Panc1 (cell line): ENCODE data around the gene JMJD4. TPM values are rescaled to one million over a fixed set of nuclear protein-coding genes. Genes with fewer than 3 reads are reported as not detected.

Experiments used
- ATAC-seq: fragments of 200-7000 bp; cut with Tn5 transposase; 2 replicates; pipeline ENCODE4 v1.9.1; 2020; ENCODE audit warnings: mild to moderate bottlenecking, moderate library complexity
- BruUV-seq: library from RNA; stranded (reverse); fragments of 400-500 nt; replicated peaks from 2 replicates; lab custom pipeline; 2021; lab: Mats Ljungman, UMichigan
- CTCF ChIA-PET: fragments of 300-600 bp; sonication (Branson Sonifier 250); formaldehyde crosslinking; loops from one replicate; lab custom pipeline; 2022; ENCODE audit warnings: antibody characterized with exemption; lab: Charles Lee
- POLR2A ChIA-PET: fragments of 300-600 bp; sonication (Branson Sonifier 250); formaldehyde crosslinking; loops from one replicate; lab custom pipeline; 2022; ENCODE audit warnings: antibody characterized with exemption; lab: Charles Lee
- DNase-seq: peaks from one replicate; pipeline ENCODE4 v3.0.0-alpha.2; 2010; ENCODE audit warnings: low read depth, low spot score
- H3K27ac ChIP-seq: 2 replicates; pipeline ENCODE4 v1.5.1; 2011; ENCODE audit warnings: mild to moderate bottlenecking, low read length, inconsistent platforms
- H3K27me3 ChIP-seq: fragments of 200-500 bp; sonication (Bioruptor generic); 2 replicates; pipeline ENCODE4 v1.6.0; 2014; ENCODE audit warnings: low read length, inconsistent platforms; ENCODE audit not compliant: control insufficient read depth, insufficient read depth
- H3K36me3 ChIP-seq: fragments of 200-500 bp; sonication (Bioruptor generic); 2 replicates; pipeline ENCODE4 v1.5.1; 2014; ENCODE audit warnings: inconsistent platforms, mild to moderate bottlenecking, low read length, moderate library complexity; ENCODE audit not compliant: control insufficient read depth, insufficient read depth
- H3K4me1 ChIP-seq: 2 replicates; pipeline ENCODE4 v1.5.1; 2011; ENCODE audit warnings: inconsistent platforms, mild to moderate bottlenecking, low read length, moderate library complexity; ENCODE audit not compliant: control insufficient read depth, insufficient read depth
- H3K4me3 ChIP-seq, 2 experiments: 2 replicates each; pipeline ENCODE4 v1.5.1; 2011 to 2012; ENCODE audit warnings: low read depth in 2 of 2, low read length in 2 of 2, mild to moderate bottlenecking in 2 of 2, inconsistent platforms in 1 of 2, moderate library complexity in 1 of 2
- H3K9me3 ChIP-seq: fragments of 200-500 bp; sonication (Bioruptor generic); 2 replicates; pipeline ENCODE4 v1.5.1; 2014; ENCODE audit warnings: low read depth, mild to moderate bottlenecking, inconsistent platforms, low read length, moderate library complexity; ENCODE audit not compliant: control insufficient read depth, insufficient read depth
- CTCF ChIP-seq: fragments of 450-650 bp; IDR thresholded peaks from 2 replicates; pipeline ENCODE4 v1.5.1; 2017; ENCODE audit warnings: mild to moderate bottlenecking
- POLR2AphosphoS5 ChIP-seq: IDR thresholded peaks from 2 replicates; pipeline ENCODE4 v1.6.1; 2012; ENCODE audit warnings: mild to moderate bottlenecking, low read depth, low read length, moderate library complexity
- REST ChIP-seq, 2 experiments: IDR thresholded peaks; 2 replicates each; pipeline ENCODE4 v1.6.1; 2011 to 2012; ENCODE audit warnings: low read depth in 2 of 2, control low read depth in 1 of 2, low read length in 1 of 2, mild to moderate bottlenecking in 1 of 2, moderate library complexity in 1 of 2; ENCODE audit not compliant: insufficient read depth in 1 of 2
- SIN3A ChIP-seq: IDR thresholded peaks from 2 replicates; pipeline ENCODE4 v1.6.1; 2012; ENCODE audit warnings: low read depth, mild to moderate bottlenecking, low read length, moderate library complexity, borderline replicate concordance; ENCODE audit not compliant: insufficient read depth
- TCF7L2 ChIP-seq: IDR thresholded peaks from 2 replicates; pipeline ENCODE4 v1.6.1; 2011; ENCODE audit warnings: mild to moderate bottlenecking, low read depth, low read length, inconsistent platforms
- in situ Hi-C: cut with HindIII; loops from 2 replicates; pipeline ENCODE4 v1.10.0; 2016; ENCODE audit warnings: low sequenced_read_pairs, low pct_unique_long_range_greater_than_20kb
- intact Hi-C: fragments of 100-400 bp; cut with micrococcal nuclease; formaldehyde crosslinking; loops from one replicate; pipeline ENCODE4 v1.10.0; 2022; ENCODE audit not compliant: unreplicated experiment
- total RNA-seq: library from RNA; stranded (reverse); gene quantifications from one replicate; pipeline ENCODE4 v1.2.1, GENCODE V29; 2021; ENCODE audit not compliant: unreplicated experiment

The JMJD4 gene
- total RNA-seq, 1 experiment from 2014 or later, result 27.7 TPM

GRCh38 chr1:227771771-227772170 is 36.7 kb upstream of the JMJD4 start:
- Histone ChIP-seq H3K9me3 (no peaks in the 10 kb centered on the region), H3K27me3 (no peaks in the 10 kb centered on the region), H3K36me3 (peaks cover 5% of the 10 kb centered on the region; the same call in 1 of the 2 replicates), H3K4me1 (peaks cover 19% of the 10 kb centered on the region), H3K27ac (no peak overlapping the region), H3K4me3 (no peak overlapping the region)
- CTCF ChIA-PET, result no interaction called here
- POLR2A ChIA-PET, result no interaction called here
- DNase-seq (no peak), ATAC-seq (no peak)
- BruUV-seq, result no TSS peak
- in situ Hi-C loops (no loop called here), intact Hi-C loops (no loop called here)
- TF ChIP-seq POLR2AphosphoS5 (no peak), CTCF (no peak), REST (IDR thresholded peaks at IDR 0.05; ENCODE audit: insufficient read depth in 1 of 2, low read depth in 2 of 2, low read length in 1 of 2) (no peak), TCF7L2 (no peak), SIN3A (no peak)

- Histone ChIP-seq H3K36me3 (peaks cover 2% of the 10 kb centered on the region; the same call in 1 of the 2 replicates), H3K27me3 (no peaks in the 10 kb centered on the region), H3K27ac (no peak overlapping the region), H3K4me1 (peaks cover 23% of the 10 kb centered on the region), H3K9me3 (no peaks in the 10 kb centered on the region), H3K4me3 (no peak overlapping the region)
- TF ChIP-seq CTCF, result no peak
- no peak for TF ChIP-seq REST (IDR thresholded peaks at IDR 0.05; ENCODE audit: insufficient read depth in 1 of 2, low read depth in 2 of 2, low read length in 1 of 2)
- no peak for TF ChIP-seq SIN3A
- TF ChIP-seq TCF7L2, result no peak
- TF ChIP-seq POLR2AphosphoS5, result no peak
- ATAC-seq (no peak), DNase-seq (no peak)
- ChIA-PET POLR2A (no interaction called here), CTCF (no interaction called here)
- intact Hi-C loops, result no loop called here
- no TSS peak for BruUV-seq
- in situ Hi-C loops, result no loop called here
Observed at GRCh38 chr1:227771326-227771725, 36.2 kb upstream of the JMJD4 start.
